ENCODE results near the gene STOX2.

The STOX2 gene

DNA sequence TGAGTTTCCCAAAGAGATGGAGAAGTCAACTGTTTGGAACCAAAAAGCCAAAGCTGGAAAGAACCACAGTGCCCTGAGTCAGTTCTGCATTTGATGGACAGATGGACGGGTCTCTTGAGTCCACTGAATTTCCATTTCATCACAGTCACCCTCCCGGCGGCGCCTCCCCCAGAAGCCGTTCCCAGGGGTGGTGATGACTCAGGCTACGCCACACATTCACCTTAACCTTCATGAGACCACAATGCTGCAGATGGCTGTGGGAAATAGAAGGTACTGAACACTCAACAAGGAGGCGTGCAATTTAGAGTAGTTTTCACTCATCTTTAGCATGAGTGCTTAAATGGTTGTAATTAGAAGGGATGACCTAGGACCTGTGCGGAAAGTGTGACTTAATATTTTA lies 61.3 kb downstream of the STOX2 start:
- TF ChIP-seq, protein P1, sequence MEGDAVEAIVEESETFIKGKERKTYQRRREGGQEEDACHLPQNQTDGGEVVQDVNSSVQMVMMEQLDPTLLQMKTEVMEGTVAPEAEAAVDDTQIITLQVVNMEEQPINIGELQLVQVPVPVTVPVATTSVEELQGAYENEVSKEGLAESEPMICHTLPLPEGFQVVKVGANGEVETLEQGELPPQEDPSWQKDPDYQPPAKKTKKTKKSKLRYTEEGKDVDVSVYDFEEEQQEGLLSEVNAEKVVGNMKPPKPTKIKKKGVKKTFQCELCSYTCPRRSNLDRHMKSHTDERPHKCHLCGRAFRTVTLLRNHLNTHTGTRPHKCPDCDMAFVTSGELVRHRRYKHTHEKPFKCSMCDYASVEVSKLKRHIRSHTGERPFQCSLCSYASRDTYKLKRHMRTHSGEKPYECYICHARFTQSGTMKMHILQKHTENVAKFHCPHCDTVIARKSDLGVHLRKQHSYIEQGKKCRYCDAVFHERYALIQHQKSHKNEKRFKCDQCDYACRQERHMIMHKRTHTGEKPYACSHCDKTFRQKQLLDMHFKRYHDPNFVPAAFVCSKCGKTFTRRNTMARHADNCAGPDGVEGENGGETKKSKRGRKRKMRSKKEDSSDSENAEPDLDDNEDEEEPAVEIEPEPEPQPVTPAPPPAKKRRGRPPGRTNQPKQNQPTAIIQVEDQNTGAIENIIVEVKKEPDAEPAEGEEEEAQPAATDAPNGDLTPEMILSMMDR (IDR thresholded peaks at IDR 0.05), result no peak
- H3K4me3 ChIP-seq, result no peak overlapping the region
- DNase-seq (ENCODE audit: low spot score), result no peak
- H3K27ac ChIP-seq, result no peak overlapping the region

DNA sequence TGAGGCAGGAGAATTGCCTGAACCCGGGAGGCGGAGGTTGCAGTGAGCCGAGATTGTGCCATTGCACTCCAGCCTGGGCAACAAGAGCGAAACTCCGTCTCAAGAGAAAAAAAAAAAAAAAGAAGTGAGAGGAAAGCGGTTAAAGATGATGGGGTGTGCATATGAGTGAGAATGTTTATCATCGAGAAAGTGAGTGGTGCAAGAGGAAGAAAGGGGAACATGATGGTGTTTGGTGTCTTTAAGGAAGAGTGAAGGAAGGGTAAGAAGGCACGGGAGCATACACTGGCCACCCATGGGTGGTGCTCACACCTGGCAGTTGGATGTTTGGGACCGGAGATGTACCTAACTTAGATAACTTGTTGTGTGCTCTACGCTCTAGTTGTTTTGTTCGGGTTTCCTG lies 62.2 kb downstream of the STOX2 start:
- TF ChIP-seq, protein P1 (IDR thresholded peaks at IDR 0.05), result no peak
- no peak for DNase-seq (ENCODE audit: low spot score)
- Histone ChIP-seq H3K4me3 (no peak overlapping the region), H3K27ac (no peak overlapping the region)

DNA sequence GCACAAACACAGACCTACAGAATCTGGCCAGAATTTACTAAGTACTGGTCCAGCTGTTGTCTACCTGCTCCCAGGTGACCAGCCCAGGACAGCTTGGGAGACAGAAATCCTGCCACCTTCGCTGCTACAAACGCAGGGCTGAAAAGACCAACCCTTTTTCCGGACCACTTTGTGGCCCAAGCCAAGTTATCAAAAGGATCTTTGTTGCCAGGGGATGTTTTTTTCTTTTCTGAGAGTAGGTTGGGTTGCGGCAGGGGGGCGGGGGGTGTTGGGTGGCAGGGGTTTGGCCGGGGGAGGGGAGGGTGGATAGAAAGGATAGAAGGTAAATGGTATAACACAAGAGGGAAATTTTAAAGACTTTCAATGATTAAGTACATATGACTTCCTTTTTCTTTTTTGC lies 63.4 kb downstream of the STOX2 start:
- DNase-seq (ENCODE audit: low spot score), result no peak
- Histone ChIP-seq H3K4me3 (no peak overlapping the region), H3K27ac (no peak overlapping the region)
- TF ChIP-seq, protein P1 (IDR thresholded peaks at IDR 0.05), result no peak

DNA sequence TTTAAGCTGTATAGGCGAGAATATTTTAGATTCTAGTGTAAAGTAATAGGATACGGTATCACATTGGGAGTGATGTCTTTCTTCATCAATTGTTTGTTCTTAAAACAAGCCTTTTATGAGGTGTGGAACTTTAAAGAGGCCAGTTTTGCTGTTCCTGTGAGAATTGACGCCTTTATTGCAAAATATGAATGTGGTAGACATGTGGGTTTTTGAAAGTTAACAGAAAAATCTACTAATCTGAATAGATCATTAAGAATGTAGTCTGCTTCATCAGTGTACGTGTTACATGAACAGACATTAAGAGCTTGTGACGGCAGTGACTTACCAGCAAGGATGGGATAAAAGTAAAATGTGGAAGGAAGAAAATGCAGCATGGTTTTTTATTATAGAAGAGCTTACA lies 63.8 kb downstream of the STOX2 start:
- no peak for DNase-seq (ENCODE audit: low spot score)

DNA sequence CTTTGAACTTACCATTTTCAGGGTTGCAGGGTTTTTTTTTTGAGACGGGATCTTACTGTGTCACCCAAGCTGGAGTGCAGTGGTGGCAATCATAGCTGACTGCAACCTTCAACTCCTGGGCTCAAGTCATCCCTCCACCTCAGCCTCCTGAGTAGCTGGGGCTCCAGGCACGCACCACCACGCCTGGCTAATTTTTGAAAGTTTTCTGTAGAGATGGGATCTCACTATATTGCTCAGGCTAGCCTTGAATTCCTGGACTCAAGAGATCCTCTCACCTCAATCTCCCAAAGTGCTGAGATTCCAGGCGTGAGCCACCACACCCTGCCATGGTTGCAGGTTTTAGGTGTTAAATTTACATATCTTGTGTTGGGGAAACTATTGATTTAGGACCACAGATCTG lies 64.5 kb downstream of the STOX2 start:
- TF ChIP-seq, protein P1 (IDR thresholded peaks at IDR 0.05), result no peak
- no peak for DNase-seq (ENCODE audit: low spot score)

More for the DNA sequence above, 63.8 kb downstream of the STOX2 start:
- TF ChIP-seq, protein P1 (IDR thresholded peaks at IDR 0.05), result no peak
- Histone ChIP-seq H3K4me3 (no peak overlapping the region), H3K27ac (no peak overlapping the region)

DNA sequence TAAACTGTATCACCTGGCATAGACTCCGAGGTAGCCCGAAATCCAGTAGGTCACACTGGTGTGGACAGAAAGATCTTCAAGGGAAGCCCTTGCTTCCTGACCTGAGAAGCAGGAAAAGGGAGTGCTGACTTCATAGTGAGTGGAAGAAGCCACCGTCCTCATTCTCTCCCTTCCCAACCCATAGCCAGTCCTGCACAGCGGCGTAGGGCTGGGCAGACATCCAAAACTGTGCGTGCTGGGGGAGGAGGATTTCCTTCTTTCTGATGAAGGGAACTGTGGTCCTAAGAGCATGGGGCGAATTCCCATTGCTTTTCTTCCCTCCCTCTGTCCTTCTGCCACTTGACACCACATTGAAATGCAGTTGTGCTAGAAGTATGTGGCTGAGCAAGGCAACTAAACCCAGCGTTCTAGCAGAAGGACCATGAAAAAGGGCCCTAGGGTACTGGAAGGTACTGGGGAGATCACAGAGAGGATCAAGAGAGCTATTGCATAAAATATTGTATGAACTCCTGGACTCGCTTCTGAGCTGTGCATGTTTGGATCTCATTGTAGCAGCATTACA lies 66.9 kb downstream of the STOX2 start:
- TF ChIP-seq, protein P1 (IDR thresholded peaks at IDR 0.05), result no peak
- no peak overlapping the region for H3K27ac ChIP-seq
- no peak for DNase-seq (ENCODE audit: low spot score)

More for the DNA sequence above, 64.5 kb downstream of the STOX2 start:
- H3K4me3 ChIP-seq, result no peak overlapping the region
- H3K27ac ChIP-seq, result no peak overlapping the region

DNA sequence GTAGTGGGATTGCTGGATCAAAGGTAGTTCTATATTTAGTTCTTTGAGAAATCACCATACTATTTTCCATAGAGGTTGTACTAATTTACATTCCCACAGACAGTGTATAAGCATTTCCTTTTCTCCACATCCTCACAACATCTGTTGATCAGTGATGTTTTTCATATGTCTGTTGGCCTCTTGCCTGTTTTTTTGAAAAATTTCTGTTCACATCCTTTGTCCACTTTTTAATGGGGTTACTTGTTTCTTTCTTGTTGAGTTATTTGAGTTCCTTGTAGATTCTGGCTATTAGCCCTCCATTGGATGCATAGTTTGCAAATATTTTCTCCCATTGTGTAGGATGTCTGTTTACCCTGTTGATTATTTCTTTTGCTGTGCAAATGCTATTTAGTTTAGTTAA lies 72.6 kb downstream of the STOX2 start:
- no peak overlapping the region for H3K27ac ChIP-seq
- no peak overlapping the region for H3K4me3 ChIP-seq
- no peak for DNase-seq (ENCODE audit: low spot score)
- TF ChIP-seq, protein P1 (IDR thresholded peaks at IDR 0.05), result no peak

More for the DNA sequence above, 66.9 kb downstream of the STOX2 start:
- no peak overlapping the region for H3K4me3 ChIP-seq

Measured in coronary artery (tissue), 2 donors.